SK-N-SH treated with all-trans-retinoic acid at 6 μM for 48 hours (cell line): ENCODE results near the gene SCG2.

ENCODE experiments used
- ATAC-seq: fragments of 200-7000 bp; cut with Tn5 transposase; 3 replicates; pipeline ENCODE4 v1.9.1; 2020; ENCODE audit warnings: mild to moderate bottlenecking, moderate library complexity
- ARNTL ChIP-seq: fragments of 450-650 bp; formaldehyde crosslinking; IDR thresholded peaks from 2 replicates; pipeline ENCODE4 v1.5.0; 2020; ENCODE audit warnings: low read depth, mild to moderate bottlenecking, moderate library complexity, borderline replicate concordance
- BACH2 ChIP-seq: fragments of 250-450 bp; sonication (Bioruptor Pico); IDR thresholded peaks from 2 replicates; pipeline ENCODE4 v1.9.0; 2021; ENCODE audit warnings: mild to moderate bottlenecking, borderline replicate concordance
- CSDC2 ChIP-seq: fragments of 250-450 bp; sonication (Bioruptor Pico); IDR thresholded peaks from 2 replicates; pipeline ENCODE4 v1.5.0; 2020; ENCODE audit warnings: mild to moderate bottlenecking, moderate library complexity
- ESRRG ChIP-seq: fragments of 250-450 bp; sonication (Bioruptor Pico); IDR thresholded peaks from 2 replicates; pipeline ENCODE4 v1.6.1; 2021; ENCODE audit warnings: mild to moderate bottlenecking
- GLIS3 ChIP-seq: fragments of 250-450 bp; sonication (Bioruptor Pico); IDR thresholded peaks from 2 replicates; pipeline ENCODE4 v1.5.0; 2020; ENCODE audit warnings: mild to moderate bottlenecking, moderate library complexity
- ISL1 ChIP-seq: fragments of 250-450 bp; sonication (Bioruptor Pico); IDR thresholded peaks from 2 replicates; pipeline ENCODE4 v2.1.2; 2022; ENCODE audit warnings: mild to moderate bottlenecking, moderate library complexity
- OSR1 ChIP-seq: fragments of 250-450 bp; sonication (Bioruptor Pico); IDR thresholded peaks from 2 replicates; pipeline ENCODE4 v1.8.0; 2022; ENCODE audit warnings: moderate library complexity, mild to moderate bottlenecking, inconsistent platforms
- PATZ1 ChIP-seq: fragments of 250-450 bp; sonication (Bioruptor Pico); IDR thresholded peaks from 2 replicates; pipeline ENCODE4 v1.8.0; 2020; ENCODE audit warnings: mild to moderate bottlenecking, moderate library complexity, borderline replicate concordance
- PPARA ChIP-seq: fragments of 250-450 bp; sonication (Bioruptor Pico); IDR thresholded peaks from 2 replicates; pipeline ENCODE4 v1.5.0; 2020; ENCODE audit warnings: mild to moderate bottlenecking, borderline replicate concordance
- SNAI2 ChIP-seq: fragments of 250-450 bp; sonication (Bioruptor Pico); IDR thresholded peaks from 2 replicates; pipeline ENCODE4 v1.5.0; 2020; ENCODE audit warnings: mild to moderate bottlenecking, moderate library complexity
- TCF4 ChIP-seq: fragments of 250-450 bp; sonication (Bioruptor Pico); IDR thresholded peaks from 2 replicates; pipeline ENCODE4 v1.8.0; 2021; ENCODE audit warnings: mild to moderate bottlenecking, moderate library complexity, borderline replicate concordance
- TOX ChIP-seq: fragments of 250-450 bp; sonication (Bioruptor Pico); IDR thresholded peaks from 2 replicates; pipeline ENCODE4 v1.8.0; 2021; ENCODE audit warnings: mild to moderate bottlenecking, moderate library complexity, borderline replicate concordance
- TSHZ2 ChIP-seq: fragments of 250-450 bp; sonication (Bioruptor Pico); IDR thresholded peaks from 2 replicates; pipeline ENCODE4 v1.5.0; 2020; ENCODE audit warnings: mild to moderate bottlenecking, moderate library complexity
- ZC3H10 ChIP-seq: fragments of 250-450 bp; sonication (Bioruptor Pico); IDR thresholded peaks from 2 replicates; pipeline ENCODE4 v1.5.1; 2021; ENCODE audit warnings: mild to moderate bottlenecking, moderate library complexity
- ZFP3 ChIP-seq: fragments of 250-450 bp; sonication (Bioruptor Pico); IDR thresholded peaks from 2 replicates; pipeline ENCODE4 v1.5.0; 2020; ENCODE audit warnings: mild to moderate bottlenecking, moderate library complexity
- ZFP30 ChIP-seq: fragments of 450-650 bp; formaldehyde crosslinking; IDR thresholded peaks from 2 replicates; pipeline ENCODE4 v1.5.0; 2022; ENCODE audit warnings: mild to moderate bottlenecking, moderate library complexity
- ZNF70 ChIP-seq: fragments of 450-650 bp; formaldehyde crosslinking; IDR thresholded peaks from 2 replicates; pipeline ENCODE4 v1.5.0; 2020; ENCODE audit warnings: mild to moderate bottlenecking, moderate library complexity
- ZNF8 ChIP-seq: fragments of 450-650 bp; formaldehyde crosslinking; IDR thresholded peaks from 2 replicates; pipeline ENCODE4 v1.5.0; 2020; ENCODE audit warnings: mild to moderate bottlenecking, moderate library complexity
- TF ChIP-seq, protein P1 (sequence below): fragments of 250-450 bp; sonication (Bioruptor Pico); IDR thresholded peaks from 2 replicates; pipeline ENCODE4 v1.5.1; 2020; ENCODE audit warnings: low read depth, mild to moderate bottlenecking, moderate library complexity
- TF ChIP-seq, protein P2 (sequence below): fragments of 250-450 bp; sonication (Bioruptor Pico); IDR thresholded peaks from 2 replicates; pipeline ENCODE4 v1.8.0; 2021; ENCODE audit warnings: low read depth, mild to moderate bottlenecking, moderate library complexity, borderline replicate concordance
- TF ChIP-seq, protein P3 (sequence below): fragments of 250-450 bp; sonication (Bioruptor Pico); IDR thresholded peaks from 2 replicates; pipeline ENCODE4 v1.5.1; 2021; ENCODE audit warnings: mild to moderate bottlenecking, moderate library complexity

The SCG2 gene

DNA sequence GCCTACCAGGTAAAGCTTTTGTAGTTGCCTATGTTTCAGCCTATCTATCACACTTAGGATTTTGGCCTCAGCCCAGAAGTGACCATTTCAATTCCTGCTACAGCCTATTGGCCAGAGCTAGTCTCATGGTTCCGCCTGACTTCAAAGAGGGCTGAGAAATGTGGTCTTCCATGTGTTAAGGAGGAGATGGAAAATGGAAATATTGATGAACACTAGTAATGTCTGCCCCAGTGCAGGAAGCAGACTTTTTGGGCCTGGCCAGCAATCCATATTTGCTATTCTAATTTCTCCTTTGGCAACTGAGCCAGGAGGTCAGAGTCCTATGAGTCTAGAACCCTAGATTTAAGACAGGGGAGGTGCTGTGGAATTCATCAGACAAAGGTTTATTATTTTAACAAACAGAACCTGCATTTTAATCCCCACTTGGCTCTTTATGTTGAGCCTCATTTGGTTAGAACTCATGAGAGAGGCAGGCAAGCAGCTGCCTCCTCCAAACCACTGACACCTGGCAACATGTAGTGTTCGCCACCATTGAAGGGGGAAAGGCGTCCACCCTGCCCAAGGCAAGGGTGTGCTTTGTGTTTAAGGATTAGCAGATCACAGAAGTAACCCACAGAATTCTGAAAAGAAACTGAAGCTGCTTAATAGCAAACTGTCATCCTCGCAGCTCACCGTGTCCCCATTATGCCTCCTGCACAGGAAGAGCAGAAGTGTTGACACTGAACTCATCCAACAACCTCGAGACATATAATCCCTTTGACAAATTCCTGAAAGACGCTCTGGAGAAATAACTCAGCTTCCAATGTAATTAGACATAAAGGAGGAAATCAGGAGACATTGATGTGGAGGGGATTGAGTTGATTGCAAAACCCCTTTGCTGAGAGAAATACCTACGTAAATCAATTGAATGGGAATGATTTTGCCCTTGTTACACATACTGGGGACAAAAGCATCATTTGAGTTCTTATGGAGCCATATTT, 47.7 kb upstream of the SCG2 start:
- no peak for TF ChIP-seq ESRRG (CRISPR knock-in tag)
- TF ChIP-seq ZNF8 (CRISPR knock-in tag), result no peak
- TF ChIP-seq, protein P1, sequence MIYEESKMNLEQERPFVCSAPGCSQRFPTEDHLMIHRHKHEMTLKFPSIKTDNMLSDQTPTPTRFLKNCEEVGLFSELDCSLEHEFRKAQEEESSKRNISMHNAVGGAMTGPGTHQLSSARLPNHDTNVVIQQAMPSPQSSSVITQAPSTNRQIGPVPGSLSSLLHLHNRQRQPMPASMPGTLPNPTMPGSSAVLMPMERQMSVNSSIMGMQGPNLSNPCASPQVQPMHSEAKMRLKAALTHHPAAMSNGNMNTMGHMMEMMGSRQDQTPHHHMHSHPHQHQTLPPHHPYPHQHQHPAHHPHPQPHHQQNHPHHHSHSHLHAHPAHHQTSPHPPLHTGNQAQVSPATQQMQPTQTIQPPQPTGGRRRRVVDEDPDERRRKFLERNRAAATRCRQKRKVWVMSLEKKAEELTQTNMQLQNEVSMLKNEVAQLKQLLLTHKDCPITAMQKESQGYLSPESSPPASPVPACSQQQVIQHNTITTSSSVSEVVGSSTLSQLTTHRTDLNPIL (CRISPR knock-in tag), result no peak
- no peak for TF ChIP-seq CSDC2 (CRISPR knock-in tag)
- no peak for TF ChIP-seq OSR1 (CRISPR knock-in tag)
- TF ChIP-seq PATZ1 (CRISPR knock-in tag), result no peak
- no peak for TF ChIP-seq ZNF70 (CRISPR knock-in tag)
- no peak for TF ChIP-seq TOX (CRISPR knock-in tag)
- TF ChIP-seq GLIS3, result no peak
- TF ChIP-seq ARNTL, result no peak
- TF ChIP-seq ZFP3 (CRISPR knock-in tag), result no peak
- TF ChIP-seq, protein P2, sequence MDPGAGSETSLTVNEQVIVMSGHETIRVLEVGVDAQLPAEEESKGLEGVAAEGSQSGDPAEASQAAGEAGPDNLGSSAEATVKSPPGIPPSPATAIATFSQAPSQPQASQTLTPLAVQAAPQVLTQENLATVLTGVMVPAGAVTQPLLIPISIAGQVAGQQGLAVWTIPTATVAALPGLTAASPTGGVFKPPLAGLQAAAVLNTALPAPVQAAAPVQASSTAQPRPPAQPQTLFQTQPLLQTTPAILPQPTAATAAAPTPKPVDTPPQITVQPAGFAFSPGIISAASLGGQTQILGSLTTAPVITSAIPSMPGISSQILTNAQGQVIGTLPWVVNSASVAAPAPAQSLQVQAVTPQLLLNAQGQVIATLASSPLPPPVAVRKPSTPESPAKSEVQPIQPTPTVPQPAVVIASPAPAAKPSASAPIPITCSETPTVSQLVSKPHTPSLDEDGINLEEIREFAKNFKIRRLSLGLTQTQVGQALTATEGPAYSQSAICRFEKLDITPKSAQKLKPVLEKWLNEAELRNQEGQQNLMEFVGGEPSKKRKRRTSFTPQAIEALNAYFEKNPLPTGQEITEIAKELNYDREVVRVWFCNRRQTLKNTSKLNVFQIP (CRISPR knock-in tag), result no peak
- no peak for TF ChIP-seq SNAI2 (CRISPR knock-in tag)
- no peak for TF ChIP-seq ZC3H10 (CRISPR knock-in tag)
- no peak for TF ChIP-seq BACH2 (CRISPR knock-in tag)
- TF ChIP-seq PPARA, result no peak
- no peak for TF ChIP-seq TCF4 (CRISPR knock-in tag)
- TF ChIP-seq ISL1 (CRISPR knock-in tag), result no peak
- no peak for TF ChIP-seq ZFP30
- TF ChIP-seq, protein P3, sequence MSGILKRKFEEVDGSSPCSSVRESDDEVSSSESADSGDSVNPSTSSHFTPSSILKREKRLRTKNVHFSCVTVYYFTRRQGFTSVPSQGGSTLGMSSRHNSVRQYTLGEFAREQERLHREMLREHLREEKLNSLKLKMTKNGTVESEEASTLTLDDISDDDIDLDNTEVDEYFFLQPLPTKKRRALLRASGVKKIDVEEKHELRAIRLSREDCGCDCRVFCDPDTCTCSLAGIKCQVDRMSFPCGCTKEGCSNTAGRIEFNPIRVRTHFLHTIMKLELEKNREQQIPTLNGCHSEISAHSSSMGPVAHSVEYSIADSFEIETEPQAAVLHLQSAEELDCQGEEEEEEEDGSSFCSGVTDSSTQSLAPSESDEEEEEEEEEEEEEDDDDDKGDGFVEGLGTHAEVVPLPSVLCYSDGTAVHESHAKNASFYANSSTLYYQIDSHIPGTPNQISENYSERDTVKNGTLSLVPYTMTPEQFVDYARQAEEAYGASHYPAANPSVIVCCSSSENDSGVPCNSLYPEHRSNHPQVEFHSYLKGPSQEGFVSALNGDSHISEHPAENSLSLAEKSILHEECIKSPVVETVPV, result no peak
- no peak for ATAC-seq

- no peak for ATAC-seq
- TF ChIP-seq ZNF8 (CRISPR knock-in tag), result no peak
- TF ChIP-seq TSHZ2, result no peak
- TF ChIP-seq GLIS3, result no peak
- no peak for TF ChIP-seq OSR1 (CRISPR knock-in tag)
- TF ChIP-seq, protein P3, result no peak
- no peak for TF ChIP-seq ZFP30
- TF ChIP-seq, protein P2 (CRISPR knock-in tag), result no peak
- TF ChIP-seq ESRRG (CRISPR knock-in tag), result no peak
- TF ChIP-seq, protein P1 (CRISPR knock-in tag), result no peak
- no peak for TF ChIP-seq SNAI2 (CRISPR knock-in tag)
- no peak for TF ChIP-seq ZFP3 (CRISPR knock-in tag)
- TF ChIP-seq ZNF70 (CRISPR knock-in tag), result no peak
Observed at GRCh38 chr2:223648755-223649154, 46.6 kb upstream of the SCG2 start.
